A673 (cell line): Measurements from ENCODE around the gene SPECC1L. TPM values are rescaled to one million over a fixed set of nuclear protein-coding genes. Genes with fewer than 3 reads are reported as not detected.

ENCODE experiments used
- BruUV-seq: library from RNA; stranded (reverse); fragments of 400-500 nt; replicated peaks from 2 replicates; lab custom pipeline; 2021; lab: Mats Ljungman, UMichigan
- CTCF ChIA-PET: fragments of 300-600 bp; sonication (Branson Sonifier 250); formaldehyde crosslinking; loops from one replicate; lab custom pipeline; 2022; ENCODE audit warnings: antibody characterized with exemption; lab: Charles Lee
- POLR2A ChIA-PET: fragments of 300-600 bp; sonication (Branson Sonifier 250); formaldehyde crosslinking; loops from one replicate; lab custom pipeline; 2022; ENCODE audit warnings: antibody characterized with exemption; ENCODE audit not compliant: low non-redundant PET; lab: Charles Lee
- DNase-seq: peaks from one replicate; pipeline ENCODE4 v3.0.0-alpha.2; 2015; ENCODE audit warnings: low spot score
- H3K27ac ChIP-seq: fragments of 200-600 bp; sonication (generic); 2 replicates; pipeline ENCODE4 v1.5.1; 2016; ENCODE audit warnings: mixed run types, low read depth, mild to moderate bottlenecking, mixed read lengths, antibody characterized with exemption, low read length; ENCODE audit not compliant: poor library complexity, severe bottlenecking
- H3K27me3 ChIP-seq: fragments of 200-600 bp; sonication (generic); replicated peaks from 2 replicates; pipeline ENCODE4 v1.6.1; 2017; ENCODE audit warnings: mixed run types, low read depth, mild to moderate bottlenecking, mixed read lengths, antibody characterized with exemption, low read length; ENCODE audit not compliant: insufficient read depth, poor library complexity
- H3K36me3 ChIP-seq: fragments of 200-600 bp; sonication (generic); 2 replicates; pipeline ENCODE4 v1.6.1; 2016; ENCODE audit warnings: mixed run types, mild to moderate bottlenecking, mixed read lengths, antibody characterized with exemption, low read length; ENCODE audit not compliant: insufficient read depth, poor library complexity, severe bottlenecking
- H3K4me1 ChIP-seq: fragments of 200-600 bp; sonication (generic); 2 replicates; pipeline ENCODE4 v1.6.1; 2017; ENCODE audit warnings: mixed run types, mild to moderate bottlenecking, mixed read lengths, antibody characterized with exemption, low read length; ENCODE audit not compliant: insufficient read depth, poor library complexity, severe bottlenecking
- H3K4me3 ChIP-seq: fragments of 200-600 bp; sonication (generic); 2 replicates; pipeline ENCODE4 v1.5.1; 2016; ENCODE audit warnings: low read depth, mixed run types, mild to moderate bottlenecking, mixed read lengths, low read length; ENCODE audit not compliant: poor library complexity, severe bottlenecking
- H3K9me3 ChIP-seq: fragments of 200-600 bp; sonication (generic); 2 replicates; pipeline ENCODE4 v1.6.1; 2016; ENCODE audit warnings: mixed run types, low read depth, mild to moderate bottlenecking, mixed read lengths, antibody characterized with exemption, low read length; ENCODE audit not compliant: poor library complexity, severe bottlenecking
- EZH2 ChIP-seq: fragments of 200-600 bp; sonication (generic); IDR thresholded peaks from 2 replicates; pipeline ENCODE4 v1.6.1; 2017; ENCODE audit warnings: borderline replicate concordance, low read depth, mild to moderate bottlenecking, mixed read lengths, antibody characterized with exemption, low read length; ENCODE audit not compliant: poor library complexity, severe bottlenecking
- intact Hi-C: fragments of 100-400 bp; cut with micrococcal nuclease; formaldehyde crosslinking; loops from one replicate; pipeline ENCODE4 v1.10.0; 2022; ENCODE audit not compliant: unreplicated experiment
- total RNA-seq: library from RNA; stranded (reverse); gene quantifications from 2 replicates; pipeline ENCODE4 v1.2.3, GENCODE V29; 2021
- TF ChIP-seq, protein P1 (sequence below): fragments of 300-800, 200-600 bp; sonication (generic); conservative IDR thresholded peaks from 2 replicates; pipeline ENCODE4 v1.5.1; 2017; ENCODE audit warnings: low read depth, mild to moderate bottlenecking, antibody characterized with exemption, low read length, moderate library complexity, mixed read lengths

SPECC1L gene
- total RNA-seq, 1 experiment from 2014 or later = 56.7 TPM

DNA sequence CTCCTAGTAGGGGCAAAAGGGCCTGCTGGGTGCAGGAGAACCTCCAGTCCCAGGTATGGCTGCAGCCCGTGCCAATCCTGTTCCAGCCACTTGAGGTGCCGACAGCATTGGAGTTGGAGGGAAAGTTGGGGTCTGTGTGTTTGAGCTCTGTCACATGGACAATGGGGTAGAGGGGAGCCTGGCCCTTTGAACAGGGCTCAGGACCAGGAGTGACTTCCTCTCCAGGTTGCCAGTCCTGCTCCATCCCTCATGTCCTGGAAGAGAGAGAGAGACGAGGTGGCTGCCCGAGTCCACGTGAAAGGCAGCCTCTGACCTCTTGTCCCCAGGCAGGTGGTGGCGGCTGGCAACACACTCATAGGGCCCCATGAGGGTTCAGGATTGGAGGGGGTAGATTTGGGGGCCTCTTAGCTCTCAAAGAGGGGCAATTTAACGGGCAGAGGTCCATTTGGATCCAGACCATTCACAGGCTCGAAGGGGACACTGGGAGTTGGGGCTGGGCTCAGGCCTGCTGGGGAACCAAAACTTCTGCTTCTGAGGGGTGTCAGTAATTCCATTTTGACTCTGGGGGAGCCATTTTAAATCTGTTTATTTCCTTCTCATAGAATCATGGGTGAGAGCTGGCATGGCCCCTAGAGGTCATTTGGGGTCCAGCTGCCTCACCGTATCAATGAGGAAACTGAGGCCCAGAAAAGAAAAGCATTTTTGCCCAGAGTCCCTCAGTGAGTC is 160.8 kb downstream of the SPECC1L start:
- Histone ChIP-seq H3K4me3 (no peak overlapping the region), H3K4me1 (peaks cover 42% of the 10 kb centered on the region), H3K9me3 (no peaks in the 10 kb centered on the region), H3K27me3 (no peaks in the 10 kb centered on the region), H3K36me3 (no peaks in the 10 kb centered on the region), H3K27ac (no peak overlapping the region)
- CTCF ChIA-PET = interaction anchor here (0.6 kb wide), 1 partner anchor 421 kb away, joined by 8 read pairs; no protein-coding TSS in a partner anchor
- BruUV-seq = no TSS peak
- POLR2A ChIA-PET = no interaction called here
- DNase-seq = no peak
- intact Hi-C loops = no loop called here
- TF ChIP-seq, protein P1, sequence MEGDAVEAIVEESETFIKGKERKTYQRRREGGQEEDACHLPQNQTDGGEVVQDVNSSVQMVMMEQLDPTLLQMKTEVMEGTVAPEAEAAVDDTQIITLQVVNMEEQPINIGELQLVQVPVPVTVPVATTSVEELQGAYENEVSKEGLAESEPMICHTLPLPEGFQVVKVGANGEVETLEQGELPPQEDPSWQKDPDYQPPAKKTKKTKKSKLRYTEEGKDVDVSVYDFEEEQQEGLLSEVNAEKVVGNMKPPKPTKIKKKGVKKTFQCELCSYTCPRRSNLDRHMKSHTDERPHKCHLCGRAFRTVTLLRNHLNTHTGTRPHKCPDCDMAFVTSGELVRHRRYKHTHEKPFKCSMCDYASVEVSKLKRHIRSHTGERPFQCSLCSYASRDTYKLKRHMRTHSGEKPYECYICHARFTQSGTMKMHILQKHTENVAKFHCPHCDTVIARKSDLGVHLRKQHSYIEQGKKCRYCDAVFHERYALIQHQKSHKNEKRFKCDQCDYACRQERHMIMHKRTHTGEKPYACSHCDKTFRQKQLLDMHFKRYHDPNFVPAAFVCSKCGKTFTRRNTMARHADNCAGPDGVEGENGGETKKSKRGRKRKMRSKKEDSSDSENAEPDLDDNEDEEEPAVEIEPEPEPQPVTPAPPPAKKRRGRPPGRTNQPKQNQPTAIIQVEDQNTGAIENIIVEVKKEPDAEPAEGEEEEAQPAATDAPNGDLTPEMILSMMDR = no peak
- no peak for TF ChIP-seq EZH2

- no peaks in the 10 kb centered on the region for H3K27me3 ChIP-seq
- intact Hi-C loops = no loop called here
- H3K4me1 ChIP-seq = peaks cover 42% of the 10 kb centered on the region
- peak overlapping the region; percentile 13 for H3K27ac ChIP-seq
- TF ChIP-seq, protein P1 = no peak
- no peak for TF ChIP-seq EZH2
- DNase-seq = peak; percentile 32
- CTCF ChIA-PET = no interaction called here
- H3K4me3 ChIP-seq = no peak overlapping the region
- POLR2A ChIA-PET = no interaction called here
- no peaks in the 10 kb centered on the region for H3K36me3 ChIP-seq
- no peaks in the 10 kb centered on the region for H3K9me3 ChIP-seq
- no TSS peak for BruUV-seq
Measured at GRCh38 chr22:24432059-24432853, 161.6 kb downstream of the SPECC1L start.

- BruUV-seq = no TSS peak
- Histone ChIP-seq H3K27me3 (no peaks in the 10 kb centered on the region), H3K9me3 (no peaks in the 10 kb centered on the region), H3K4me3 (no peak overlapping the region), H3K36me3 (no peaks in the 10 kb centered on the region), H3K27ac (no peak overlapping the region), H3K4me1 (peaks cover 42% of the 10 kb centered on the region)
- TF ChIP-seq, protein P1 = no peak
- no peak for TF ChIP-seq EZH2
- ChIA-PET CTCF (no interaction called here), POLR2A (no interaction called here)
- intact Hi-C loops = no loop called here
- no peak for DNase-seq
Measured at GRCh38 chr22:24433001-24433827, 162.6 kb downstream of the SPECC1L start.
